ENCODE results near the gene ARMC9. TPM values are rescaled to one million over a fixed set of nuclear protein-coding genes. Genes with fewer than 3 reads are reported as not detected.

Gene ARMC9
- total and polyA plus RNA-seq, 8 donors: 3.7 to 15.0 (median 8.1) TPM

- Histone ChIP-seq H3K36me3 (peaks cover 0 to 14% (median 0%) of the 10 kb centered on the region in 3 donors), H3K4me1 (no peaks in the 10 kb centered on the region), H3K9me3 (no peaks in the 10 kb centered on the region), H3K4me3 (no peak overlapping the region), H3K27me3 (no peaks in the 10 kb centered on the region), H3K27ac (no peak overlapping the region)
- ATAC-seq: peak in 1 of 4 donors; percentile 13
- DNase-seq: no peak
- TF ChIP-seq, protein P1, sequence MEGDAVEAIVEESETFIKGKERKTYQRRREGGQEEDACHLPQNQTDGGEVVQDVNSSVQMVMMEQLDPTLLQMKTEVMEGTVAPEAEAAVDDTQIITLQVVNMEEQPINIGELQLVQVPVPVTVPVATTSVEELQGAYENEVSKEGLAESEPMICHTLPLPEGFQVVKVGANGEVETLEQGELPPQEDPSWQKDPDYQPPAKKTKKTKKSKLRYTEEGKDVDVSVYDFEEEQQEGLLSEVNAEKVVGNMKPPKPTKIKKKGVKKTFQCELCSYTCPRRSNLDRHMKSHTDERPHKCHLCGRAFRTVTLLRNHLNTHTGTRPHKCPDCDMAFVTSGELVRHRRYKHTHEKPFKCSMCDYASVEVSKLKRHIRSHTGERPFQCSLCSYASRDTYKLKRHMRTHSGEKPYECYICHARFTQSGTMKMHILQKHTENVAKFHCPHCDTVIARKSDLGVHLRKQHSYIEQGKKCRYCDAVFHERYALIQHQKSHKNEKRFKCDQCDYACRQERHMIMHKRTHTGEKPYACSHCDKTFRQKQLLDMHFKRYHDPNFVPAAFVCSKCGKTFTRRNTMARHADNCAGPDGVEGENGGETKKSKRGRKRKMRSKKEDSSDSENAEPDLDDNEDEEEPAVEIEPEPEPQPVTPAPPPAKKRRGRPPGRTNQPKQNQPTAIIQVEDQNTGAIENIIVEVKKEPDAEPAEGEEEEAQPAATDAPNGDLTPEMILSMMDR (IDR thresholded peaks at IDR 0.05): no peak
- no peak for FAIRE-seq
- intact Hi-C loops (cut with DNase I): no loop called here
- 79 to 86% methylated on average over 6 of the region's 6 CpGs for WGBS, 2 donors
These were observed 30.5 kb upstream of the ARMC9 start for GRCh38 chr2:231167745-231168459.

GRCh38 chr2:231168460-231169139, 29.8 kb upstream of the ARMC9 start:
- DNase-seq (no peak), FAIRE-seq (no peak)
- WGBS, 2 donors: 88 to 90% methylated on average over 4 of the region's 4 CpGs

DNA sequence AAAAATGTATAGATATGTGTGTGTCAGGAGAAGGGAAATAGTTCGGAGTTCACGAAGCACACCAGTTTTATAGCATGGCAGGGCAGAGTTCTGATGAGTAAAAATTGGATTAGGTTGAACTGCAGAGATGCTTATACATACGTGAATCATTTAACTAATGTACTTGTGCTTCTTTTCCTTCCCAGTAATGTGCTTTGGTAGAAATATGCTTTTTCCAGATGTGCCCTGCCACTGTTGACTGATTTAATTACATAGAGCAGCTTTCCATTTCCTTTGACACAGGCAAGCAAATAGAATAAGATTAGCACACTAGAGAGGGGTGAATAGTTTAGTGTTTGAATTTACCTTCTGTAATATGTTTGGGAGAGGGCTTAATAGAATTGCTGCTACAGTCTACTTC, 28.9 kb upstream of the ARMC9 start:
- H3K36me3 ChIP-seq: peaks cover 0 to 14% (median 0%) of the 10 kb centered on the region in 3 donors
- TF ChIP-seq, protein P1 (IDR thresholded peaks at IDR 0.05): no peak
- 64 to 71% methylated on average over 3 of the region's 3 CpGs for WGBS, 2 donors
- H3K4me3 ChIP-seq: no peak overlapping the region
- H3K27ac ChIP-seq: no peak overlapping the region
- no peak for DNase-seq
- H3K4me1 ChIP-seq: no peaks in the 10 kb centered on the region
- no peaks in the 10 kb centered on the region for H3K27me3 ChIP-seq
- FAIRE-seq: no peak
- ATAC-seq: no peak
- H3K9me3 ChIP-seq: no peaks in the 10 kb centered on the region
- intact Hi-C loops (cut with DNase I): no loop called here

More at GRCh38 chr2:231168460-231169139, 29.8 kb upstream of the ARMC9 start:
- Histone ChIP-seq H3K27ac (no peak overlapping the region), H3K4me3 (no peak overlapping the region), H3K36me3 (peaks cover 0 to 14% (median 0%) of the 10 kb centered on the region in 3 donors), H3K9me3 (no peaks in the 10 kb centered on the region), H3K4me1 (no peaks in the 10 kb centered on the region), H3K27me3 (no peaks in the 10 kb centered on the region)
- ATAC-seq: no peak
- intact Hi-C loops (cut with DNase I): no loop called here
- TF ChIP-seq, protein P1 (IDR thresholded peaks at IDR 0.05): no peak

GRCh38 chr2:231170055-231170454, 28.4 kb upstream of the ARMC9 start:
- H3K9me3 ChIP-seq: no peaks in the 10 kb centered on the region

More at GRCh38 chr2:231170055-231170454, 28.4 kb upstream of the ARMC9 start:
- peaks cover 0 to 14% (median 0%) of the 10 kb centered on the region in 3 donors for H3K36me3 ChIP-seq
- no peak overlapping the region for H3K27ac ChIP-seq
- intact Hi-C loops (cut with DNase I): no loop called here
- DNase-seq (no peak), ATAC-seq (no peak), FAIRE-seq (no peak)
- TF ChIP-seq, protein P1 (IDR thresholded peaks at IDR 0.05): no peak
- H3K4me3 ChIP-seq: no peak overlapping the region
- WGBS, 2 donors: 56 to 70% methylated on average over 1 of the region's 1 CpG
- H3K4me1 ChIP-seq: no peaks in the 10 kb centered on the region
- no peaks in the 10 kb centered on the region for H3K27me3 ChIP-seq
